Neuron (in vitro differentiated cells): ENCODE data around the gene HSD17B8.

Experiments used
- H2AFZ ChIP-seq: one replicate; pipeline ENCODE4 v1.6.1; 2013; ENCODE audit warnings: low read depth, mild to moderate bottlenecking, inconsistent platforms, low read length, moderate library complexity
- H3K27me3 ChIP-seq: one replicate; pipeline ENCODE4 v1.6.1; 2013; ENCODE audit warnings: low read length; ENCODE audit not compliant: insufficient read depth
- H3K36me3 ChIP-seq: one replicate; pipeline ENCODE4 v1.6.1; 2013; ENCODE audit warnings: low read length; ENCODE audit not compliant: insufficient read depth
- H3K4me1 ChIP-seq: one replicate; pipeline ENCODE4 v1.6.1; 2013; ENCODE audit warnings: low read length; ENCODE audit not compliant: insufficient read depth
- H3K4me3 ChIP-seq: 2 replicates; pipeline ENCODE4 v1.5.1; 2013; ENCODE audit warnings: mild to moderate bottlenecking, low read length, moderate library complexity
- H3K9me3 ChIP-seq: one replicate; pipeline ENCODE4 v1.6.1; 2013; ENCODE audit warnings: low read length

HSD17B8 gene

DNA sequence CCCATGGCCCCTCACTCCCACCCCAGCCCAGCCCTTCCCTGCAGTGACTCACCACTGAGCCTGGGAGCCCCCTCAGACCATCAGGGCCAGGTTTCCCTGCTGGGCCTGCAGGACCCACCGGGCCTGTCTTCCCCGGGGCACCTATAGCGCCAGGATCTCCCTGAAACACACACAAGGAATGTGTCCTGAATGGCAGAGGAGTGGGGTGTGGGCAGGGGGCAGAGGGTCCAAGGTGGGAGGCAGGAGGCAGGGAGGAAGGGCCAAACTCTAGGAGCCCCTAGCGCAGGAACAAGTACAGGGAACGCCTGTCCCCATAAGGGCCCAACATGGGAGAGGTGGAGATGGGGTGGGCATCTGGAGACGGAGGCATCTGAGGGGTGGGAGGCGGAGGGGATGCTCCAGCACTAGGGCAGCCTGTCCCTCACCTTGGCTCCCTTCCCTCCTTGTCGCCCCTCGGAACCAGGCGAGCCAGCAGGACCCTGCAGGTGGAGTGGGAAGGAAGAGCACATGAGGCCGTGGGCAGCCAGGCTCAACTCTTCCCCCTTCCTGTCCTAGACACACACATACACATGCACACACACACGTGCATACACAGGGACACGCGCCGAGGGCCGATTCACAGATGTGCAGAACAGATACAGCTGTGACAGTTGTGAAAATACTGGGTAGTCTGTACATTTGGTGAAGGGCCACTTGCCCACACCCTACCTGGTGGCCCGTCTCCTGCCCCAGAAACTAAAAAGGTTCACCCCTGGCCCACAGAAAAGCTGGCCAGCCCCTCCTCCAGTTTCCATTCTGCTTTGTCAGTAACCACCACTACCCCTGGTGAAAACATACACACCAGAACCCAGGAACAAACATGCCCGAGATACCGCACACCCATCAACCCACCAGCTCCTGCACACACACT, 36.8 kb upstream of the HSD17B8 start:
- Histone ChIP-seq H2AFZ (no peak overlapping the region), H3K27me3 (no peaks in the 10 kb centered on the region), H3K4me1 (no peaks in the 10 kb centered on the region), H3K4me3 (no peak overlapping the region), H3K9me3 (no peaks in the 10 kb centered on the region), H3K36me3 (no peaks in the 10 kb centered on the region)

DNA sequence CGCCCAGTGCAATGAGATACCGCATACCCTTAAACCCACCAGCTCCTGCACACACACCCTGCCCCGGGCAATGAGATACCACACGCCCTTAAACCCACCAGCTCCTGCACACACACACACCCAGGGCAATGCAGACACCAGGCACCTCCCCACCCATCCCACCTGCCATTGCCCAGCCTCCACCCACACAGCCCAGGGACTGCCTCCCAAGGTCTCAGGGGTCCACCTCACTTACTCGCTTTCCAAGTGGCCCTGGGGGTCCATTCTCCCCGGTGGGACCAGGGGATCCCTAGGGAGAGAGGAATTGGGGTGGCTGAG, 36.2 kb upstream of the HSD17B8 start:
- H3K27me3 ChIP-seq: no peaks in the 10 kb centered on the region
- H2AFZ ChIP-seq: no peak overlapping the region
- H3K36me3 ChIP-seq: no peaks in the 10 kb centered on the region
- no peaks in the 10 kb centered on the region for H3K4me1 ChIP-seq
- H3K9me3 ChIP-seq: no peaks in the 10 kb centered on the region
- H3K4me3 ChIP-seq: no peak overlapping the region

GRCh38 chr6:33168639-33169038, 35.8 kb upstream of the HSD17B8 start:
- H2AFZ ChIP-seq: no peak overlapping the region
- H3K4me1 ChIP-seq: no peaks in the 10 kb centered on the region
- no peaks in the 10 kb centered on the region for H3K9me3 ChIP-seq
- no peaks in the 10 kb centered on the region for H3K36me3 ChIP-seq
- H3K4me3 ChIP-seq: no peak overlapping the region
- no peaks in the 10 kb centered on the region for H3K27me3 ChIP-seq

GRCh38 chr6:33169291-33170175, 34.9 kb upstream of the HSD17B8 start:
- H3K27me3 ChIP-seq: no peaks in the 10 kb centered on the region
- H3K4me1 ChIP-seq: no peaks in the 10 kb centered on the region

DNA sequence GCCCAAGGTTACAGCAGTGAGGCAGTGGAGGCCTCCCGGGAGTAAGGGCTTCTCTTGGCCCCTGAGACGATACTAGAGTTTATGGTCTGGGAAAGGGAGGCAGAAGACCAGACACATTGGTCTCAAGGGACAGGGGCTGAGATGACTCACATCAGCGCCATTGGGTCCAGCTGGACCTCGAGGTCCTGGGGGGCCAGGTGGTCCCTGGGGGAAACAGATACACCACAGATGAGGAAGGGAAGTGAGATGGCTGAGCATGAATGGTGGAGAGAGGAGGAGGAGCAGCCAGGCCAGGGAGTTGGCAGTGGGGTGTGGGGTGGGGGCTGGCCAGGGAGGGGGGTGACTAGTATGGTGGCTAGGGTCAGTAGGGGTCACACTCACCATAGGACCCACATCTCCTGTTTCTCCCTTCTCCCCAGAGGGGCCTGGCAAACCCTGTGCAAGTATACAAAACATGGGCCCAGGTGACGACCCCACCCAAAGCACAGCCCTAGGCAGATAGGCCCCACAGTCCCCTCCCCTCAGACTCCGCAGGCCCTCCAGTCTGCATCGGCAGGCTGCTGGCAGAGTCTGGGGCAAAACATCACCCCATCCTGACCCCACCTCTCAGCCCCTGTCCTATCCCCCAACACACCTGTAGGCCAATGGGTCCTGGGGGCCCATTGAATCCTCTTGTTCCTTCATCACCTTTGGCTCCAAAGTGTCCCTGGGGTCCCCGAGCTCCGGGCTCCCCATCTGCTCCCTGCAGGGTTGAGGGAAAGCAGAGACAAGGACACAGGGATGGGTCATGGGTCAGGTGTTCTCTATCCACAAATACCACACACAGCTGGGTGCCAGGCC, 34.1 kb upstream of the HSD17B8 start:
- no peaks in the 10 kb centered on the region for H3K27me3 ChIP-seq
- no peaks in the 10 kb centered on the region for H3K9me3 ChIP-seq
- no peak overlapping the region for H2AFZ ChIP-seq
- H3K4me1 ChIP-seq: no peaks in the 10 kb centered on the region
- H3K4me3 ChIP-seq: no peak overlapping the region
- no peaks in the 10 kb centered on the region for H3K36me3 ChIP-seq

More at GRCh38 chr6:33169291-33170175, 34.9 kb upstream of the HSD17B8 start:
- H3K4me3 ChIP-seq: no peak overlapping the region
- no peak overlapping the region for H2AFZ ChIP-seq
- H3K36me3 ChIP-seq: no peaks in the 10 kb centered on the region
- no peaks in the 10 kb centered on the region for H3K9me3 ChIP-seq

DNA sequence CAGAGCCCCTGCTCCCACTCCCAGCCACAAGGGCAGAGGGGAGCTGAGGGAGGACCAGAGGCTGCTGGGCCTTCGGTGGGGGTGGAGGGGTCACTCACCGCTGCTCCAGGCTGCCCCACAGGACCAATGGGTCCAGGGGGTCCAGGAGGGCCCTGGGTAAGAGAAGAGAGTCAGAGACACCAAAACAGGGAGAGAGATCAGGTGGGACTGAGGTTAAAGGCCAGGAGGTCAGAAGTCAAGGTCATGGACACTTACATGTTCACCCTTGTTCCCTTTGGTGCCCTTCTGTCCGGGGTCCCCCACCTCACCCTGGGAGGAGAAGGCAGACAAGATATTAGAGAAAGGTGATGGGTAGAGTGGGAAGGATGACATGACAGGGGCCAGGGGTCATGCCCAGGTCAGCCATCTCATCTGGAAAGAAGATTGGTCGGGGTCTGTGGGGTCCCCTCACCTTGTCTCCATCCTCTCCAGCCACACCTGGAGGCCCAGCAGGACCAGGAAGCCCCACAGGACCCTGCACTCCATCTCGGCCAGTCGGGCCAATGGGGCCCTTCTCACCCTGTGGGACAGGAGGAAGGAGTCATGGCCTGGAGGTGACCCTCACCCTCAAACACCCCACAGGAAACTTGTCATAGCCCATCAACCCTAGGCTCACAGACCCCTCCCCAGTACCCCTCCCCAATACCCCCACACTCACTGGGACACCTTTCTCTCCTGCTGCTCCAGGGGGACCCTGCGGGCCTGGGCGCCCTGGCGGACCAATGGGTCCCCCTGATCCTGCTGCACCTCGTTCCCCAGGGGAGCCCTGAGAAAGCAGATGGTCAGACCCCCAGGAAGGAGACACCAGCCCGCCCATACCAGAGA, 33.2 kb upstream of the HSD17B8 start:
- H3K4me1 ChIP-seq: no peaks in the 10 kb centered on the region
- no peaks in the 10 kb centered on the region for H3K36me3 ChIP-seq
- H3K9me3 ChIP-seq: no peaks in the 10 kb centered on the region
- H2AFZ ChIP-seq: no peak overlapping the region
- no peak overlapping the region for H3K4me3 ChIP-seq
- no peaks in the 10 kb centered on the region for H3K27me3 ChIP-seq

DNA sequence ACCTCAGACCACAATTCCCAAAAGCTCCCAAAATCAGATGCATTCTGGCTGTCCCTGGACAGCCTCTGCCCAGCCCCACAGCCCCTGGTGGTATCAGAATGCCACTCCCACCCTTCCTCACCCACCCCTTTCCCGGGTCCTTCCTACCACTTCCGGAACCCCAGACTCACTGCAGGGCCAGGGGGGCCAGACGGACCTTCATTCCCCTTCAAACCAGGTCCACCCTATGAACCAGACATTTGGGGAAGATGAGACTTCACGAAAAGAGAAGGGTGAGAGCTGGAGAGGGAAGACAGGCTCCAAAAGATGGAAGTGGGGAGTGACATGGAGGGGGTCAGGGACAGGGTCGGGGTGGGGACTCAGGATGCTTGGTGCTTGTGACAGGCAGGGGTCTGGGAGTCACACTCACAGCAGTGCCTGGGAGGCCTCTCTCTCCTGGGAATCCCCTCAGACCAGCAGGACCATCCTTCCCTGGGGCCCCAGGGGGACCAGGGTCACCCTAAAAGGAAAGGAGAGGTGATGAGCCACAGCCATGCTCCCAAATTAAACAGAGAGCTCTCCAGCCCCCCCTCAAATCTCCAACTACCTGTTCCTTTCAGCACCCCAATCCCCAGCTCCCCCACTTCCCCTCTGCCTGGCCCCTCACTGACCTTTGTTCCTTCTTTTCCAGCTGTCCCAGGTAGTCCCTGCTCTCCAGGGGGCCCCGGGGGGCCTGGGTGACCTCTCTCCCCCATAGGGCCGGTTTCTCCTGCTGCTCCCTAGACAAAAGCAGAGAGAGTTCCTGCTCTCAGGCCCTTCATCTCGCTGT, 32.4 kb upstream of the HSD17B8 start:
- no peaks in the 10 kb centered on the region for H3K36me3 ChIP-seq
- no peaks in the 10 kb centered on the region for H3K4me1 ChIP-seq
- H3K4me3 ChIP-seq: no peak overlapping the region
- no peaks in the 10 kb centered on the region for H3K27me3 ChIP-seq
- no peak overlapping the region for H2AFZ ChIP-seq
- H3K9me3 ChIP-seq: no peaks in the 10 kb centered on the region

DNA sequence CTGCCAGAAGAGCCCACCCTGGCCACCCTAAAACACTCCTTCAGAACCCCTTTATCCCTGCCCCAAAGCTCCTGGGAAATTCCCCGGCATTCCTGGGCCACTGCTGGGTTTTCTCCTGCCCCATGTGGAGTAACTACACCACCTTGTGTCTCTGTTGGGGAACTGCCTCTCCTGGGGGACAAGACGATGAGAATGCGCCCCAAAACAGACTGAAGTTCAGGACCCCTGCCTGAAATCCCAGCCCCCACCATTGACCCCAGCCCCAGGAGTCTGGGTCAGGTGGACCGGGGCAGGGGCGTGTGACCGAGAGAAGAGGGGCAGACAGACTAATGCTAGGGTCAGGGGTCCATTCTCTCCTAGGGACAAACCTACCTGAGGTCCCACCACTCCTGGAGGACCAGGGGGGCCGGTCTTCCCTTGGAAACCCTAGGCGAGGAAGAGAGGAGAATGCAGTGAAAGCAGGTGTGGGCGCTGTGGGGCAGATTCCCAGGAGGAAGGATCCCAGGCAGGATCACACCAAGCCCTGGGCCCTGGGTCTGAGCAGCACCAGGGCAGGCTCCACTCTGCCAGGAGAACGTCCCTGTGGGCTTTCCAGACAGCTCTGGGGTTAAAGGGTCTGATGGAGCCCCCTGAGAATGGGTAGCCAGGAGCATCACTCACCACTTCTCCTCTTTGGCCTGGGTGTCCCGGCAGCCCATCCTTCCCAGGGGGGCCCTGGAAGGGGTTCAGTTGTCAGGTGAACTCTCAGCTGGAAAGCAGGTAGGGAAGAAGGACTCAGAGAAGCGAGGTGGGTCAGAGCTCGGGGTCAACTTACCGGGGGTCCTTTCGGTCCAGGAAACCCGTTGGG, 31.5 kb upstream of the HSD17B8 start:
- Histone ChIP-seq H3K36me3 (no peaks in the 10 kb centered on the region), H3K9me3 (no peaks in the 10 kb centered on the region), H3K4me1 (no peaks in the 10 kb centered on the region), H3K27me3 (no peaks in the 10 kb centered on the region), H3K4me3 (no peak overlapping the region), H2AFZ (no peak overlapping the region)

DNA sequence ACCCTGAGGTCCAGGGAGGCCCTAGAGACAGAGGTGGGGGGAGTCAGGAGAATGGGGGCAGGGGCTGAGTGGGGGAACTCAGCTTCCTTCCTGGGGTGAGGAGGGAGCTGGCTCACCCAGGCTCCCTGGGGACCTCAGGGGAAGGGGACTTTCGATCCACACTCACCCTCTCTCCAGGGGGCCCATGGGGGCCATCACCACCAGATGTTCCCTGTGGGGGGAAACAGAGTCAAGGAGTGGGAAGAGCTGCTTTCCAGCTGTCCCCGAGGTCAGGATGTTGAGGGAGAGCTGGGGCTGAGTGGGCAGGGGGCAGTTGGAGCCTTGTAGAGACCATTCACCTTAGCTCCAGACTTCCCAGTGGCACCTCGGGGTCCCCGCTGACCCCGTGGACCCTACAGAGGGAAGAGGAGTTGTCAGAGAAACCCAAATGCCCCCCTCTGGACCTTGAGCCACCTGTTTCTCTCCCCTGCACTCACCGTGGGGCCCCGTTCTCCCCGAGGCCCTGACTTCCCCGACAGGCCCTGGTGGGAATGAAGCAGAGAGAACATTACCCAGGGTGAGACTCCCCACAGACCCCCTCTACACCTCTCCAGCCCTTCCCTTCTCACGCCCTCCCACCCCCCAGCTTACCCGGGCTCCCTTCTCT, 30.8 kb upstream of the HSD17B8 start:
- Histone ChIP-seq H3K4me1 (no peaks in the 10 kb centered on the region), H2AFZ (no peak overlapping the region), H3K36me3 (no peaks in the 10 kb centered on the region), H3K4me3 (no peak overlapping the region), H3K27me3 (no peaks in the 10 kb centered on the region), H3K9me3 (no peaks in the 10 kb centered on the region)

GRCh38 chr6:33174784-33175183, 29.7 kb upstream of the HSD17B8 start:
- H2AFZ ChIP-seq: no peak overlapping the region
- no peaks in the 10 kb centered on the region for H3K36me3 ChIP-seq
- H3K4me1 ChIP-seq: no peaks in the 10 kb centered on the region
- no peaks in the 10 kb centered on the region for H3K9me3 ChIP-seq
- H3K4me3 ChIP-seq: no peak overlapping the region
- no peaks in the 10 kb centered on the region for H3K27me3 ChIP-seq
